Stimulated activated CD4-positive, alpha-beta T cell treated with anti-CD3 and anti-CD28 coated beads, Interleukin-12 subunit alpha, Interleukin-12 subunit beta, amount 100 ng/mL, for 4 hours (primary cell): Measurements from ENCODE around the gene PXDN.
"Not testable (repeated sequence)": the region's sequence is repeated elsewhere in the genome, so short reads cannot be mapped to it uniquely, and the experiment has no call there.

Experiments used
- DNase-seq: peaks from one replicate; pipeline ENCODE4 v3.0.0-alpha.2; 2020

The PXDN gene

GRCh38 chr2:1739322-1739957 is 4.9 kb downstream of the PXDN start:
- DNase-seq: no peak

GRCh38 chr2:1738646-1739302 is 5.5 kb downstream of the PXDN start:
- DNase-seq: no peak

- DNase-seq: no peak
Measured at GRCh38 chr2:1738163-1738562, 6.2 kb downstream of the PXDN start.

GRCh38 chr2:1736997-1737480 is 7.3 kb downstream of the PXDN start:
- DNase-seq: no peak

GRCh38 chr2:1736045-1736444 is 8.3 kb downstream of the PXDN start:
- no peak for DNase-seq

- DNase-seq: not testable (repeated sequence)
Measured at GRCh38 chr2:1733298-1733697, 11.0 kb downstream of the PXDN start.

- no peak for DNase-seq
Measured at GRCh38 chr2:1731963-1732768, 12.1 kb downstream of the PXDN start.

- no peak for DNase-seq
Measured at GRCh38 chr2:1731447-1731962, 12.8 kb downstream of the PXDN start.

- no peak for DNase-seq
Measured at GRCh38 chr2:1730015-1730927, 14.0 kb downstream of the PXDN start.

GRCh38 chr2:1729242-1729641 is 15.1 kb downstream of the PXDN start:
- DNase-seq: no peak

- DNase-seq: no peak
Measured at GRCh38 chr2:1728821-1729220, 15.5 kb downstream of the PXDN start.

- DNase-seq: no peak
Measured at GRCh38 chr2:1727796-1728474, 16.4 kb downstream of the PXDN start.

GRCh38 chr2:1727101-1727771 is 17.1 kb downstream of the PXDN start:
- DNase-seq: no peak

- DNase-seq: no peak
Measured at GRCh38 chr2:1726558-1726957, 17.8 kb downstream of the PXDN start.

- DNase-seq: not testable (repeated sequence)
Measured at GRCh38 chr2:1724351-1724750, 20.0 kb downstream of the PXDN start.

- no peak for DNase-seq
Measured at GRCh38 chr2:1723397-1724042, 20.8 kb downstream of the PXDN start.

GRCh38 chr2:1722692-1723091 is 21.6 kb downstream of the PXDN start:
- DNase-seq: no peak

- DNase-seq: no peak
Measured at GRCh38 chr2:1721706-1722646, 22.3 kb downstream of the PXDN start.
